Vagina (tissue), 2 donors: ENCODE measurements around the gene PXDN.

Source experiments
- POLR2A ChIP-seq, 2 donors: fragments of 450-650 bp; IDR thresholded peaks; one replicate each; pipeline ENCODE4 v1.6.1; 2017; ENCODE audit warnings: antibody characterized with exemption in 2 of 2, mild to moderate bottlenecking in 2 of 2, moderate library complexity in 2 of 2
- POLR2AphosphoS5 ChIP-seq, 2 donors: sonication (generic); formaldehyde crosslinking; IDR thresholded peaks; one replicate each; pipeline ENCODE4 v1.9.0; 2017; ENCODE audit warnings: antibody characterized with exemption in 2 of 2, mild to moderate bottlenecking in 2 of 2, low read depth in 1 of 2; ENCODE audit not compliant: insufficient read depth in 1 of 2
- TF ChIP-seq, protein P1 (sequence below), 3 experiments: fragments of 450-650 bp in 2 of 3; fragments of 200-600 bp in 1 of 3; sonication (generic) in 1 of 3; IDR thresholded peaks; one replicate each; pipeline ENCODE4 v1.5.1; 2017 to 2019; ENCODE audit warnings: antibody characterized with exemption in 3 of 3, mild to moderate bottlenecking in 2 of 3, moderate library complexity in 2 of 3

DNA sequence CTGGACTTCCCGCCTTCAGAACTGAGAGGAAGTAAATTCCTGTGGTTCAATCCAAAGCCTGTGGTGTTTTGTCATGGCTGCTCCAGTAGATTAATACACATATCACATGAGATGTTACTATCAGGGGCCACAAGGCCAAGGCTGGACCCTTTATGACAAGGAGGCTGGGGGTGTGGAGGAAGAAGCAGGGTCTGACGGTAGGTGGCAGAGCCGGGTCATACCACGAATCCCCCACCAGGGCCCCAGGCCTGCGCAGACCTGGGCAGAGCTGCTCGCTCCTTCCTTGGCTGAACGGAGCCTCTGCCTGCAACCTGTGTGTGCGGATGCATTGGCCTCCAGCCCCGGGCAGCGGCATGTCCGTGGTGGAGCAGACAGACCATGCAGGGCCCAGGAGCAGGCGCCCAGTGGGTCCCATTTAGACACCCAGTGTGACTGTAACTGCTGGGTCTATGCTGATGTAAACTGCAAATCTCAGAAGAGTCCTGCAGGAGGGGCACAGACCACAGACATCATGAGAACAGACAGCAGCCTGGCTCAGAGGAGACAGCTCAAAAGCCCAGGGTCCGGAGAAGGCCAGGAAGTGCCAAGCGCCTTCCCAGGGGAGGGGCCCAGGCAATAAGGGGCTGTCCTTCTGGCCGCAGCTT, 155.2 kb downstream of the PXDN start:
- TF ChIP-seq, protein P1, sequence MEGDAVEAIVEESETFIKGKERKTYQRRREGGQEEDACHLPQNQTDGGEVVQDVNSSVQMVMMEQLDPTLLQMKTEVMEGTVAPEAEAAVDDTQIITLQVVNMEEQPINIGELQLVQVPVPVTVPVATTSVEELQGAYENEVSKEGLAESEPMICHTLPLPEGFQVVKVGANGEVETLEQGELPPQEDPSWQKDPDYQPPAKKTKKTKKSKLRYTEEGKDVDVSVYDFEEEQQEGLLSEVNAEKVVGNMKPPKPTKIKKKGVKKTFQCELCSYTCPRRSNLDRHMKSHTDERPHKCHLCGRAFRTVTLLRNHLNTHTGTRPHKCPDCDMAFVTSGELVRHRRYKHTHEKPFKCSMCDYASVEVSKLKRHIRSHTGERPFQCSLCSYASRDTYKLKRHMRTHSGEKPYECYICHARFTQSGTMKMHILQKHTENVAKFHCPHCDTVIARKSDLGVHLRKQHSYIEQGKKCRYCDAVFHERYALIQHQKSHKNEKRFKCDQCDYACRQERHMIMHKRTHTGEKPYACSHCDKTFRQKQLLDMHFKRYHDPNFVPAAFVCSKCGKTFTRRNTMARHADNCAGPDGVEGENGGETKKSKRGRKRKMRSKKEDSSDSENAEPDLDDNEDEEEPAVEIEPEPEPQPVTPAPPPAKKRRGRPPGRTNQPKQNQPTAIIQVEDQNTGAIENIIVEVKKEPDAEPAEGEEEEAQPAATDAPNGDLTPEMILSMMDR (IDR thresholded peaks at IDR 0.05) = no peak
- TF ChIP-seq POLR2A (IDR thresholded peaks at IDR 0.05) (no peak), POLR2AphosphoS5 (IDR thresholded peaks at IDR 0.05; ENCODE audit: insufficient read depth in 1 of 2, low read depth in 1 of 2) (no peak)
